ENCODE data around the gene PAXX. TPM values are rescaled to one million over a fixed set of nuclear protein-coding genes. Genes with fewer than 3 reads are reported as not detected.

The PAXX gene
- polyA plus RNA-seq, 1 donor from 2014 or later: 276 TPM

DNA sequence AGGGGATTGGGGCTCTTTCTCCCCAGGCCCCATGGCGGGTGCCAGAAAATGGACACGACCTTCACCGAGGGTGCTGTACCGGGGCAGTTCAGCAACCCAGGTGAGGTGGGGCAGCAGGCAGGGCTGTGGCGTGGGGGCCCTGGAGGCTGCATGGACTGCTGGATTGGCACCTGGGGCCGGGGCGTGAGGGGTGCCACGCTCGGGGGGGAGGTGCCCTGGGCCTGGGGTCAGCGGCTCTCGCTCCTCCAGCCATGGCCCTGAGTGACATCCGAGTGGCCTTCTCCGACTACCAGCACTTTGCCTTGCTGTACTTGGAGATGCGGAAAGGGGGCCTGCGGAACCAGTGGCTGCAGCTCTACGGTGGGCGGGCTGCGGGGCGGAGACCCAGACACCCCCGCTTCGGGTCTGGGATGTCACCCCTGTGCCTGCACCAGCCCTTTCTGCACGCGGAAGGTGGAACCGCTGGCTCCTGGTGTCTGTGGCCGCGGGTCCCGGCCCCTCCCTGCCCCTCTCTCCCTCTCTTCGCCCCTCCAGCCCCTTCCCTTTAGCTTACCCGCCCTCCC, 7.7 kb upstream of the PAXX start:
- no peak overlapping the region for H3K9ac ChIP-seq (ENCODE audit: low read length)
- H3F3A ChIP-seq (ENCODE audit: insufficient read depth, low read length, poor library complexity, severe bottlenecking): no peaks in the 10 kb centered on the region
- H3K27ac ChIP-seq (ENCODE audit: low read length): no peak overlapping the region
- no peaks in the 10 kb centered on the region for H3K36me3 ChIP-seq (ENCODE audit: insufficient read depth, low read length)
- no peaks in the 10 kb centered on the region for H3K9me2 ChIP-seq (ENCODE audit: insufficient read depth, low read length)
- no peaks in the 10 kb centered on the region for H3K9me3 ChIP-seq (ENCODE audit: low read length)
- peaks cover 35% of the 10 kb centered on the region for H3K27me3 ChIP-seq (ENCODE audit: insufficient read depth, low read depth, low read length)
- H4K20me1 ChIP-seq (ENCODE audit: insufficient read depth): no peaks in the 10 kb centered on the region
- H3K4me3 ChIP-seq (ENCODE audit: low read length): no peak overlapping the region
- H3K79me2 ChIP-seq (replicated peaks; ENCODE audit: insufficient read depth, low read length): no peaks in the 10 kb centered on the region
- H2AFZ ChIP-seq (ENCODE audit: low read depth, low read length): no peak overlapping the region
- TF ChIP-seq, protein P1, sequence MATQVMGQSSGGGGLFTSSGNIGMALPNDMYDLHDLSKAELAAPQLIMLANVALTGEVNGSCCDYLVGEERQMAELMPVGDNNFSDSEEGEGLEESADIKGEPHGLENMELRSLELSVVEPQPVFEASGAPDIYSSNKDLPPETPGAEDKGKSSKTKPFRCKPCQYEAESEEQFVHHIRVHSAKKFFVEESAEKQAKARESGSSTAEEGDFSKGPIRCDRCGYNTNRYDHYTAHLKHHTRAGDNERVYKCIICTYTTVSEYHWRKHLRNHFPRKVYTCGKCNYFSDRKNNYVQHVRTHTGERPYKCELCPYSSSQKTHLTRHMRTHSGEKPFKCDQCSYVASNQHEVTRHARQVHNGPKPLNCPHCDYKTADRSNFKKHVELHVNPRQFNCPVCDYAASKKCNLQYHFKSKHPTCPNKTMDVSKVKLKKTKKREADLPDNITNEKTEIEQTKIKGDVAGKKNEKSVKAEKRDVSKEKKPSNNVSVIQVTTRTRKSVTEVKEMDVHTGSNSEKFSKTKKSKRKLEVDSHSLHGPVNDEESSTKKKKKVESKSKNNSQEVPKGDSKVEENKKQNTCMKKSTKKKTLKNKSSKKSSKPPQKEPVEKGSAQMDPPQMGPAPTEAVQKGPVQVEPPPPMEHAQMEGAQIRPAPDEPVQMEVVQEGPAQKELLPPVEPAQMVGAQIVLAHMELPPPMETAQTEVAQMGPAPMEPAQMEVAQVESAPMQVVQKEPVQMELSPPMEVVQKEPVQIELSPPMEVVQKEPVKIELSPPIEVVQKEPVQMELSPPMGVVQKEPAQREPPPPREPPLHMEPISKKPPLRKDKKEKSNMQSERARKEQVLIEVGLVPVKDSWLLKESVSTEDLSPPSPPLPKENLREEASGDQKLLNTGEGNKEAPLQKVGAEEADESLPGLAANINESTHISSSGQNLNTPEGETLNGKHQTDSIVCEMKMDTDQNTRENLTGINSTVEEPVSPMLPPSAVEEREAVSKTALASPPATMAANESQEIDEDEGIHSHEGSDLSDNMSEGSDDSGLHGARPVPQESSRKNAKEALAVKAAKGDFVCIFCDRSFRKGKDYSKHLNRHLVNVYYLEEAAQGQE (IDR thresholded peaks at IDR 0.05; ENCODE audit: borderline replicate concordance): no peak
- TF ChIP-seq POLR2AphosphoS5 (IDR thresholded peaks at IDR 0.05): no peak
- TF ChIP-seq EZH2 (IDR thresholded peaks at IDR 0.05; ENCODE audit: borderline replicate concordance, insufficient read depth, low read length, poor library complexity, severe bottlenecking): no peak
- H3K4me2 ChIP-seq (ENCODE audit: low read length): no peak overlapping the region

DNA sequence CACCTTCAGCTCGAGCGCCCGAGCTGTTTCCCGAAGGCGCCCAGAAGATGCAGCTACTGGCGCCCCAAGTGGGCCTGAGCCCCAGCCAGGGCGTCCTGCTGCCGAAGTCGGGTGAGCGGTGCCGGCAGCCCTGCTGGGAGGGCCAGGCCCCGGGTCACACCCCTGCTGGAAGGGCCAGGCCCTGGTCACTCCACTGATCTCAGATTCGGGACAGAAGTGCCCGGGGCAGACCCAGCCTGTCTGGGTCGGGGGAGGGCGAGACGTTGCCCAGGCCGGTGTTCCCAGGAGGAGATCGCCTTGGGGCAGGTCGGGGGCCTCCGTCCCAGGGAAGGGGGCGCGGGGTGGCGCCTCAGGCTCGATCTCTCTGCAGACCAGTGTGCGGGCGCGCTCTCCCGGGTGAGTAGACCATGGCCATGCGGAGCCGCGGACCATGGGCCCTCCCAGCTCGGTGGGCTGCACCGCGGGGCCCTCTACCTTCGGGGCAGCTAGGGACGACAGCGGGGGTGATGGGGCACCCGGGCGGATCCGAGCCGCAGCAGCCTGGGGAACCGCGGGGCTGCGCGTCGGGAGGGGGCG, 7.1 kb upstream of the PAXX start:
- Histone ChIP-seq H2AFZ (ENCODE audit: low read depth, low read length) (no peak overlapping the region), H3F3A (ENCODE audit: insufficient read depth, low read length, poor library complexity, severe bottlenecking) (no peaks in the 10 kb centered on the region), H3K27ac (ENCODE audit: low read length) (no peak overlapping the region), H4K20me1 (ENCODE audit: insufficient read depth) (no peaks in the 10 kb centered on the region), H3K36me3 (ENCODE audit: insufficient read depth, low read length) (no peaks in the 10 kb centered on the region), H3K9me3 (ENCODE audit: low read length) (no peaks in the 10 kb centered on the region), H3K9me2 (ENCODE audit: insufficient read depth, low read length) (no peaks in the 10 kb centered on the region), H3K4me2 (ENCODE audit: low read length) (no peak overlapping the region), H3K27me3 (ENCODE audit: insufficient read depth, low read depth, low read length) (peaks cover 35% of the 10 kb centered on the region), H3K9ac (ENCODE audit: low read length) (no peak overlapping the region), H3K4me3 (ENCODE audit: low read length) (no peak overlapping the region), H3K79me2 (replicated peaks; ENCODE audit: insufficient read depth, low read length) (no peaks in the 10 kb centered on the region)
- peak; percentile 64 for TF ChIP-seq EZH2 (IDR thresholded peaks at IDR 0.05; ENCODE audit: borderline replicate concordance, insufficient read depth, low read length, poor library complexity, severe bottlenecking)
- TF ChIP-seq, protein P1 (IDR thresholded peaks at IDR 0.05; ENCODE audit: borderline replicate concordance): no peak
- TF ChIP-seq MXI1 (conservative IDR thresholded peaks at IDR 0.05; ENCODE audit: poor library complexity, severe bottlenecking): no peak
- TF ChIP-seq SMC3 (conservative IDR thresholded peaks at IDR 0.05; ENCODE audit: poor library complexity): no peak
- TF ChIP-seq TAF1 (IDR thresholded peaks at IDR 0.05; ENCODE audit: low read depth): no peak
- TF ChIP-seq POLR2AphosphoS5 (IDR thresholded peaks at IDR 0.05): no peak
- TF ChIP-seq RAD21 (conservative IDR thresholded peaks at IDR 0.05): no peak
- TF ChIP-seq, protein P2, sequence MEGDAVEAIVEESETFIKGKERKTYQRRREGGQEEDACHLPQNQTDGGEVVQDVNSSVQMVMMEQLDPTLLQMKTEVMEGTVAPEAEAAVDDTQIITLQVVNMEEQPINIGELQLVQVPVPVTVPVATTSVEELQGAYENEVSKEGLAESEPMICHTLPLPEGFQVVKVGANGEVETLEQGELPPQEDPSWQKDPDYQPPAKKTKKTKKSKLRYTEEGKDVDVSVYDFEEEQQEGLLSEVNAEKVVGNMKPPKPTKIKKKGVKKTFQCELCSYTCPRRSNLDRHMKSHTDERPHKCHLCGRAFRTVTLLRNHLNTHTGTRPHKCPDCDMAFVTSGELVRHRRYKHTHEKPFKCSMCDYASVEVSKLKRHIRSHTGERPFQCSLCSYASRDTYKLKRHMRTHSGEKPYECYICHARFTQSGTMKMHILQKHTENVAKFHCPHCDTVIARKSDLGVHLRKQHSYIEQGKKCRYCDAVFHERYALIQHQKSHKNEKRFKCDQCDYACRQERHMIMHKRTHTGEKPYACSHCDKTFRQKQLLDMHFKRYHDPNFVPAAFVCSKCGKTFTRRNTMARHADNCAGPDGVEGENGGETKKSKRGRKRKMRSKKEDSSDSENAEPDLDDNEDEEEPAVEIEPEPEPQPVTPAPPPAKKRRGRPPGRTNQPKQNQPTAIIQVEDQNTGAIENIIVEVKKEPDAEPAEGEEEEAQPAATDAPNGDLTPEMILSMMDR (IDR thresholded peaks at IDR 0.05; ENCODE audit: poor library complexity, severe bottlenecking): no peak

Data from neural cell (in vitro differentiated cells).